Large intestine (tissue), 3 donors: Measurements from ENCODE around the gene ENO4. TPM values are rescaled to one million over a fixed set of nuclear protein-coding genes. Genes with fewer than 3 reads are reported as not detected.

Experiments used
- DNase-seq, 2 donors: peaks; one replicate each; pipeline versions ENCODE4 v3.0.0 to v3.0.0-alpha.2; 2013
- H3K27ac ChIP-seq: one replicate; pipeline ENCODE4 v1.5.1; 2013; ENCODE audit warnings: low read length
- H3K27me3 ChIP-seq: 2 replicates; pipeline ENCODE4 v1.6.1; 2013; ENCODE audit warnings: low read length; ENCODE audit not compliant: control insufficient read depth, insufficient read depth
- H3K36me3 ChIP-seq: 2 replicates; pipeline ENCODE4 v1.6.1; 2013; ENCODE audit warnings: low read length; ENCODE audit not compliant: control insufficient read depth, insufficient read depth
- H3K4me1 ChIP-seq: one replicate; pipeline ENCODE4 v1.6.1; 2013; ENCODE audit warnings: low read length; ENCODE audit not compliant: control insufficient read depth, insufficient read depth
- H3K4me3 ChIP-seq: one replicate; pipeline ENCODE4 v1.5.1; 2013; ENCODE audit warnings: low read length
- H3K9me3 ChIP-seq: one replicate; pipeline ENCODE4 v1.6.1; 2013; ENCODE audit warnings: mild to moderate bottlenecking, low read depth, low read length, moderate library complexity; ENCODE audit not compliant: control insufficient read depth
- WGBS: methylation state at CpG from one replicate; pipeline ENCODE4 v1.1.5; 2013; ENCODE audit warnings: low lambda C conversion rate; ENCODE audit not compliant: insufficient coverage; 5-methylcytosine and 5-hydroxymethylcytosine counted together
- polyA plus RNA-seq: library from polyadenylated mRNA; unstranded; fragments of 120-200 nt; gene quantifications from one replicate; pipeline ENCODE4 v1.2.1, GENCODE V29; 2013

ENO4 gene
- polyA plus RNA-seq, 1 donor = 1.1 TPM

DNA sequence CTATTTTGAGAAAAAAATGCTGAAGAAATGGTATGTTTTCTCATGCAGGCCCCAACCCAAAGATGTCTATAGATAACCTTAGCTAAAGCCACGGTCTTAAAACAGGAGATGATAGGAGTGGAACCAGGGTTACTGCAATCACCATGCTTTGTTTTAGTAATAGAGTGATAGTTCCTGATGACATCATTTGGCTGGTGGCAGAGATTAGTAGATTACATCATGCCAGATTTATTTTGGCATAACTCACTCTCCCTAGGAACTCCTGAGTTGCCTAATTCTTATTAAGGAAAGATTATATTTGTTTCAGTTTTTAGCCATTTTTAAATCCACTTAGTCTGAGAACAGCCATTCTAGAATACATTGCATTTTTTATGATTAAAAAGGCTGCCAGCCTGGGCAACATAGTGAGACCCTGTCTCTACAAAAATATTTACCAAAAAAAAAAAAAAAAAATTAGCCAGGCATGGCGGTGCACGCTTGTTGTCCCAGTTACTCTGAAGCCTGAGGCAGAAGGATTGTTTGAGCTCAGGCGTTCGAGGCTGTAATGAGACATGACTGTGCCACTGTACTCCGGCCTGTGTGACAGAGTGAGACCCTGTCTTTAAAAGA is 17.8 kb downstream of the ENO4 start:
- Histone ChIP-seq H3K9me3 (no peaks in the 10 kb centered on the region), H3K4me3 (no peak overlapping the region), H3K27me3 (no peaks in the 10 kb centered on the region), H3K4me1 (peaks cover 3% of the 10 kb centered on the region), H3K27ac (no peak overlapping the region), H3K36me3 (no peaks in the 10 kb centered on the region)
- WGBS = no CpG with 5 or more reads among the region's 6 CpGs
- no peak for DNase-seq

- no peak overlapping the region for H3K27ac ChIP-seq
- no CpG with 5 or more reads among the region's 4 CpGs for whole genome bisulfite sequencing
Observed at GRCh38 chr10:116868198-116868676, 18.9 kb downstream of the ENO4 start.

GRCh38 chr10:116868722-116869121 is 19.4 kb downstream of the ENO4 start:
- no peak for DNase-seq
- 80% methylated on average over 1 of the region's 4 CpGs for WGBS
- no peak overlapping the region for H3K4me3 ChIP-seq
- H3K9me3 ChIP-seq = no peaks in the 10 kb centered on the region
- no peaks in the 10 kb centered on the region for H3K36me3 ChIP-seq
- H3K27ac ChIP-seq = no peak overlapping the region
- H3K27me3 ChIP-seq = no peaks in the 10 kb centered on the region
- H3K4me1 ChIP-seq = peaks cover 3% of the 10 kb centered on the region

More at GRCh38 chr10:116868198-116868676, 18.9 kb downstream of the ENO4 start:
- Histone ChIP-seq H3K27me3 (no peaks in the 10 kb centered on the region), H3K4me3 (no peak overlapping the region), H3K36me3 (no peaks in the 10 kb centered on the region), H3K9me3 (no peaks in the 10 kb centered on the region), H3K4me1 (peaks cover 3% of the 10 kb centered on the region)
- no peak for DNase-seq

GRCh38 chr10:116870949-116871348 is 21.6 kb downstream of the ENO4 start:
- DNase-seq = no peak
- Histone ChIP-seq H3K27me3 (no peaks in the 10 kb centered on the region), H3K4me3 (no peak overlapping the region), H3K4me1 (peaks cover 3% of the 10 kb centered on the region), H3K27ac (no peak overlapping the region), H3K9me3 (no peaks in the 10 kb centered on the region), H3K36me3 (no peaks in the 10 kb centered on the region)
- no CpG with 5 or more reads among the region's 2 CpGs for WGBS

DNA sequence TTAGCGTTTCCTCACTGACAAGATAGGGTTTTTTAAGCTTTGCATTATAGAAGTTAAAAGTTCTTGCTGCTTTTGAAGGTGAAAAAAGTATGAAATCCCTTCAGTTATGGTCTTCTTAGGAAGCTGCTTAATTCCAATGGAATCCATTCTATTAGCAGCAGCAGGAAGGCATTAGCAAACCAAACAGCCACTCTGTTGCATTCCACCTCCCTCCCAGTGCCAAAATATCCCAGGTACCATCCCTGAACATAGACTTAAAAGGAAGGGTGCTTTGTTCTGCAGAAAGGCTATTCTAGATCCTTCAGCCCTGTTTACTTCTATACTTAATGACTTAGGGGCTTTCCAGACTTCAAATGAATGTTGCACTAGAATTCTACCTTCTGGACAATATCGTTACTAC is 23.8 kb downstream of the ENO4 start:
- no peaks in the 10 kb centered on the region for H3K9me3 ChIP-seq
- no peak for DNase-seq
- peaks cover 3% of the 10 kb centered on the region for H3K4me1 ChIP-seq
- WGBS = no CpG with 5 or more reads among the region's 2 CpGs
- H3K27ac ChIP-seq = no peak overlapping the region
- no peaks in the 10 kb centered on the region for H3K36me3 ChIP-seq
- H3K27me3 ChIP-seq = no peaks in the 10 kb centered on the region
- H3K4me3 ChIP-seq = no peak overlapping the region

- Histone ChIP-seq H3K4me1 (peaks cover 2% of the 10 kb centered on the region), H3K27me3 (no peaks in the 10 kb centered on the region), H3K4me3 (no peak overlapping the region), H3K9me3 (no peaks in the 10 kb centered on the region), H3K36me3 (no peaks in the 10 kb centered on the region), H3K27ac (no peak overlapping the region)
- DNase-seq = no peak
- whole genome bisulfite sequencing = no CpG with 5 or more reads among the region's 2 CpGs
Observed at GRCh38 chr10:116875897-116876296, 26.6 kb downstream of the ENO4 start.

DNA sequence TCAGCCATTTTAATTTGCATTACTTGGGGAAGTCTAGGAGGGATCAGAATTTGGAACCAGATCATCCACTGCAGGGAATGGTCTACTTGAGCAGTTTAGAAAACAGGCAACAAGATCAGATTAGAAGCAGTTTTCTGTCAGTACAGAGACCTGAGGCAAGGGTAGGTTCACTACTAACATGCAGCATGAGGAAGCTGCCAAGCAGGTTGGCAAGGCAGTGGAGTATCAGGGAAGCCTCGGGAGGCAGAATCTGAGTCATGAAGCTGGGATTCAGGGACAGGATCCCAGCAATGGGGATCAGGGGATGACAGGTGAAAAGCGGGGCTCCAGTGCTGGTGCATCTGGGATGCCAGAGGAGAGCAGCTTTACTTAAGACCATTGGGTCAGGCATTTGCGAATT is 28.1 kb downstream of the ENO4 start:
- H3K27me3 ChIP-seq = no peaks in the 10 kb centered on the region
- WGBS = 100% methylated on average over 1 of the region's 3 CpGs

GRCh38 chr10:116878123-116878522 is 28.8 kb downstream of the ENO4 start:
- Histone ChIP-seq H3K27ac (no peak overlapping the region), H3K9me3 (no peaks in the 10 kb centered on the region), H3K4me3 (no peak overlapping the region), H3K36me3 (no peaks in the 10 kb centered on the region), H3K27me3 (no peaks in the 10 kb centered on the region), H3K4me1 (no peaks in the 10 kb centered on the region)
- no CpG with 5 or more reads among the region's 2 CpGs for WGBS
- DNase-seq = no peak

More for the DNA sequence above, 28.1 kb downstream of the ENO4 start:
- Histone ChIP-seq H3K9me3 (no peaks in the 10 kb centered on the region), H3K27ac (no peak overlapping the region), H3K4me3 (no peak overlapping the region), H3K36me3 (no peaks in the 10 kb centered on the region), H3K4me1 (no peaks in the 10 kb centered on the region)
- DNase-seq = no peak

- Histone ChIP-seq H3K27ac (no peak overlapping the region), H3K36me3 (no peaks in the 10 kb centered on the region), H3K4me3 (no peak overlapping the region), H3K4me1 (no peaks in the 10 kb centered on the region), H3K27me3 (no peaks in the 10 kb centered on the region), H3K9me3 (no peaks in the 10 kb centered on the region)
- no peak for DNase-seq
- WGBS = no CpG with 5 or more reads among the region's 7 CpGs
Observed at GRCh38 chr10:116879817-116880216, 30.5 kb downstream of the ENO4 start.

DNA sequence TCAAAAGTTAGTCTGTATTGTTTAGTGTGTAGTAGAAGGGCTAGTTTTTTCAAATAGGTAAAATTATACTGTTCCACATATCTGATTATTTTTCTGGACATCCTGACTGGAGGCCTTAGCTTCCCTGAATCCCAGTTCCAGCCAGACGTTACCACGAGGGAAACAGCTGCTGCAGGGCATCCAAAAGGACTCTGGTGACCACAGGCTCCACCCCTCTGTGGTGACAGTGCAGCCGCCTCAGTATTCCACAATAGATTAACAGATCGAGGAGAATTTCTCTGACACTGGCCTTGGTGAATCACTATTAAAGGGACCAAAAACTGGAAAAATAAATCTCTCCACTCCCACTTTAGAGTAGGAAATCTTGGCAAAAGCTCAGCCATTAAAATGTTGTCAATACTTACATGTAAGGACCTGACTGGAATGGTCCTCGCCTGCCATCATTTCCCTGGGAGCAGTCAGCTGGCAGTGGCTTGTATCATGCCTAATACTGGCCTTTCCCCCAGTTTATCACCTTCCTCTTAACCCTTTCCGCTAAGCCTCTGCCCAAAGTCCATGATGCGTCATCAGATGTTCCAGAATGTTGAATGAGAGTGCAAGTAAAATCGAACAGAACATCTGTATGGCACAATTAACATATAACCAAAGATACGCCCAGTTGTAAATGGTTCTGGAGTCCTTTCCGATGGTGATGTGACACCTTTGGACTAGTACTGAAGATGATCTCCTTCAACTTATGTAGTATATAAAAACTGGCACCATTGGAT is 31.6 kb downstream of the ENO4 start:
- Histone ChIP-seq H3K4me1 (no peaks in the 10 kb centered on the region), H3K27ac (no peak overlapping the region), H3K9me3 (no peaks in the 10 kb centered on the region), H3K36me3 (no peaks in the 10 kb centered on the region), H3K27me3 (no peaks in the 10 kb centered on the region), H3K4me3 (no peak overlapping the region)
- 56% methylated on average over 3 of the region's 10 CpGs for WGBS
- no peak for DNase-seq
